ENCODE results near the gene CADM2. TPM values are rescaled to one million over a fixed set of nuclear protein-coding genes. Genes with fewer than 3 reads are reported as not detected.
"Not testable (repeated sequence)": the region's sequence is repeated elsewhere in the genome, so short reads cannot be mapped to it uniquely, and the experiment has no call there.

Gene CADM2
- total RNA-seq, 1 experiment from 2014 or later: 10.9 TPM

DNA sequence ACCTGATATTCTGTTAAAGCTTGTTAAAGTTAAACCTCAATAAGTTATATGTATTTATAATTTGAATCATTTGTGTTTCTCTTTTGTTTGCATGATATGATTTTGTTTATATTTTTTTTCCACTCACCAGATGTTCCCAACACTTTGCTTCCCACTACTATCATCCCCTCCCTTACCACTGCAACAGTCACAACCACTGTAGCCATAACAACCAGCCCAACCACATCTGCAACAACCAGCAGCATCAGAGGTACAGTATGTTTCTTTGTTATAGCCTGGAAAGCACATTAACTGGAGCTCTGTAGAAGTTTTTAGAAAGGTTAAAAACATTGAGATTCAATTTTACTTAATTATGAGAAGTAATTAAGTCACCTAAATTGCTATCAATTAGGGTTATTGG lies 1020.2 kb downstream of the CADM2 start:
- H3K4me3 Mint-ChIP-seq: no peak overlapping the region
- no peak overlapping the region for H2BK5ac ChIP-seq (ENCODE audit: insufficient read length, low read length)
- no peak overlapping the region for H3K56ac ChIP-seq (ENCODE audit: insufficient read length, low read depth, low read length)
- H3K23me2 ChIP-seq (ENCODE audit: insufficient read length, low read depth, low read length, poor library complexity, severe bottlenecking): no peaks in the 10 kb centered on the region
- H2AK5ac ChIP-seq (ENCODE audit: insufficient read length, low read length): no peak overlapping the region
- H2BK120ac ChIP-seq (ENCODE audit: low read depth, low read length, poor library complexity, severe bottlenecking): no peak overlapping the region
- no peak overlapping the region for H2AFZ ChIP-seq (ENCODE audit: low read length)
- no peaks in the 10 kb centered on the region for H3K79me1 ChIP-seq (ENCODE audit: insufficient read depth, low read depth, low read length, poor library complexity, severe bottlenecking)
- H3K4me2 ChIP-seq (ENCODE audit: insufficient read depth, insufficient read length, low read length): no peak overlapping the region
- no peak overlapping the region for H3K27ac ChIP-seq (ENCODE audit: insufficient read length, low read depth, low read length)
- TF ChIP-seq, protein P1, sequence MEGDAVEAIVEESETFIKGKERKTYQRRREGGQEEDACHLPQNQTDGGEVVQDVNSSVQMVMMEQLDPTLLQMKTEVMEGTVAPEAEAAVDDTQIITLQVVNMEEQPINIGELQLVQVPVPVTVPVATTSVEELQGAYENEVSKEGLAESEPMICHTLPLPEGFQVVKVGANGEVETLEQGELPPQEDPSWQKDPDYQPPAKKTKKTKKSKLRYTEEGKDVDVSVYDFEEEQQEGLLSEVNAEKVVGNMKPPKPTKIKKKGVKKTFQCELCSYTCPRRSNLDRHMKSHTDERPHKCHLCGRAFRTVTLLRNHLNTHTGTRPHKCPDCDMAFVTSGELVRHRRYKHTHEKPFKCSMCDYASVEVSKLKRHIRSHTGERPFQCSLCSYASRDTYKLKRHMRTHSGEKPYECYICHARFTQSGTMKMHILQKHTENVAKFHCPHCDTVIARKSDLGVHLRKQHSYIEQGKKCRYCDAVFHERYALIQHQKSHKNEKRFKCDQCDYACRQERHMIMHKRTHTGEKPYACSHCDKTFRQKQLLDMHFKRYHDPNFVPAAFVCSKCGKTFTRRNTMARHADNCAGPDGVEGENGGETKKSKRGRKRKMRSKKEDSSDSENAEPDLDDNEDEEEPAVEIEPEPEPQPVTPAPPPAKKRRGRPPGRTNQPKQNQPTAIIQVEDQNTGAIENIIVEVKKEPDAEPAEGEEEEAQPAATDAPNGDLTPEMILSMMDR (conservative IDR thresholded peaks at IDR 0.05): no peak
- no peaks in the 10 kb centered on the region for H3K27me3 ChIP-seq (ENCODE audit: insufficient read depth, low read length)
- H3K79me2 ChIP-seq (ENCODE audit: insufficient read depth, low read length): no peaks in the 10 kb centered on the region
- no peaks in the 10 kb centered on the region for H3K4me1 ChIP-seq (ENCODE audit: insufficient read depth, low read length)
- H3K9me3 ChIP-seq (ENCODE audit: control insufficient read depth, low read depth, low read length): no peaks in the 10 kb centered on the region
- no peak overlapping the region for H4K91ac ChIP-seq (ENCODE audit: insufficient read length, low read depth, low read length)
- no peak overlapping the region for H3K9ac ChIP-seq (ENCODE audit: extremely low read depth, insufficient read length, low read length)
- no peaks in the 10 kb centered on the region for H3K4me1 Mint-ChIP-seq
- H4K5ac ChIP-seq (ENCODE audit: insufficient read length, low read depth, low read length): no peak overlapping the region
- no peaks in the 10 kb centered on the region for H4K20me1 ChIP-seq (ENCODE audit: control insufficient read depth, insufficient read depth, insufficient read length)
- H3K14ac ChIP-seq (ENCODE audit: insufficient read depth, low read length): no peak overlapping the region
- no peak overlapping the region for H3T11ph ChIP-seq (ENCODE audit: low read length)
- DNase-seq: no peak
- H4K8ac ChIP-seq (replicated peaks; ENCODE audit: insufficient read length, low read depth, low read length): no peak overlapping the region
- H3K23ac ChIP-seq (ENCODE audit: insufficient read length, low read depth, low read length): no peak overlapping the region
- H3K18ac ChIP-seq (ENCODE audit: insufficient read length, low read depth, low read length): no peak overlapping the region
- H3K27me3 Mint-ChIP-seq (ENCODE audit: low read depth): no peaks in the 10 kb centered on the region
- H3K27ac Mint-ChIP-seq: no peak overlapping the region
- H2BK20ac ChIP-seq (ENCODE audit: low read depth, low read length, poor library complexity, severe bottlenecking): no peak overlapping the region
- H3K9me3 Mint-ChIP-seq: no peaks in the 10 kb centered on the region
- H3K36me3 Mint-ChIP-seq (ENCODE audit: insufficient read depth in 1 of 3, low read depth in 3 of 3): no peaks in the 10 kb centered on the region
- no peak overlapping the region for H3K4ac ChIP-seq (ENCODE audit: low read depth, low read length)
- H2BK15ac ChIP-seq (ENCODE audit: low read depth, low read length): no peak overlapping the region
- H2BK12ac ChIP-seq (ENCODE audit: insufficient read length, low read depth, low read length): no peak overlapping the region

GRCh38 chr3:85989581-85989980 lies 1030.8 kb downstream of the CADM2 start:
- H3K36me3 Mint-ChIP-seq (ENCODE audit: insufficient read depth in 1 of 3, low read depth in 3 of 3); H2AFZ ChIP-seq (ENCODE audit: low read length); H3K27ac Mint-ChIP-seq; H3K27me3 ChIP-seq (ENCODE audit: insufficient read depth, low read length); H4K91ac ChIP-seq (ENCODE audit: insufficient read length, low read depth, low read length); H3T11ph ChIP-seq (ENCODE audit: low read length); H3K23me2 ChIP-seq (ENCODE audit: insufficient read length, low read depth, low read length, poor library complexity, severe bottlenecking); H2BK12ac ChIP-seq (ENCODE audit: insufficient read length, low read depth, low read length); DNase-seq; H3K14ac ChIP-seq (ENCODE audit: insufficient read depth, low read length); H3K4me2 ChIP-seq (ENCODE audit: insufficient read depth, insufficient read length, low read length); H2BK120ac ChIP-seq (ENCODE audit: low read depth, low read length, poor library complexity, severe bottlenecking); H3K56ac ChIP-seq (ENCODE audit: insufficient read length, low read depth, low read length); H3K4ac ChIP-seq (ENCODE audit: low read depth, low read length); H3K79me2 ChIP-seq (ENCODE audit: insufficient read depth, low read length); H4K5ac ChIP-seq (ENCODE audit: insufficient read length, low read depth, low read length); H3K9me3 ChIP-seq (ENCODE audit: control insufficient read depth, low read depth, low read length); H2BK5ac ChIP-seq (ENCODE audit: insufficient read length, low read length); H2BK20ac ChIP-seq (ENCODE audit: low read depth, low read length, poor library complexity, severe bottlenecking); H3K4me1 Mint-ChIP-seq; H2AK5ac ChIP-seq (ENCODE audit: insufficient read length, low read length); H3K4me1 ChIP-seq (ENCODE audit: insufficient read depth, low read length); H3K4me3 Mint-ChIP-seq; H2BK15ac ChIP-seq (ENCODE audit: low read depth, low read length); H3K79me1 ChIP-seq (ENCODE audit: insufficient read depth, low read depth, low read length, poor library complexity, severe bottlenecking); H3K27me3 Mint-ChIP-seq (ENCODE audit: low read depth); H3K9ac ChIP-seq (ENCODE audit: extremely low read depth, insufficient read length, low read length); H4K20me1 ChIP-seq (ENCODE audit: control insufficient read depth, insufficient read depth, insufficient read length); H4K8ac ChIP-seq (replicated peaks; ENCODE audit: insufficient read length, low read depth, low read length); H3K27ac ChIP-seq (ENCODE audit: insufficient read length, low read depth, low read length); H3K18ac ChIP-seq (ENCODE audit: insufficient read length, low read depth, low read length); H3K23ac ChIP-seq (ENCODE audit: insufficient read length, low read depth, low read length); H3K9me3 Mint-ChIP-seq: not testable (repeated sequence)
- WGBS (ENCODE audit: extremely low coverage, insufficient read length, low lambda C conversion rate): no CpG with 5 or more reads among the region's 10 CpGs

All from H9 (cell line).